GM12878 (cell line): ENCODE data around the gene CWC22. TPM values are rescaled to one million over a fixed set of nuclear protein-coding genes. Genes with fewer than 3 reads are reported as not detected.

Source experiments
- ATAC-seq: fragments of 200-7000 bp; cut with Tn5 transposase; 3 replicates; pipeline ENCODE4 v1.9.1; 2020; ENCODE audit warnings: mild to moderate bottlenecking, moderate library complexity
- BruUV-seq: library from RNA; stranded (reverse); fragments of 400-500 nt; replicated peaks from 2 replicates; lab custom pipeline; 2021; lab: Mats Ljungman, UMichigan
- CTCF ChIA-PET: fragments of 300-600 bp; sonication (Branson Sonifier 250); formaldehyde crosslinking; extraction: SDS; loops from one replicate; lab custom pipeline; 2021; ENCODE audit warnings: inconsistent platforms; lab: Yijun Ruan, JAX
- POLR2A ChIA-PET: fragments of 350-600 bp; formaldehyde crosslinking; extraction: SDS; loops from one replicate; lab custom pipeline; 2021; ENCODE audit warnings: inconsistent platforms; lab: Charles Lee
- RAD21 ChIA-PET: fragments of 300-600 bp; sonication (Branson Sonifier 250); formaldehyde crosslinking; loops from one replicate; lab custom pipeline; 2023; ENCODE audit warnings: antibody characterized with exemption; ENCODE audit not compliant: unreplicated experiment; lab: Charles Lee
- SMC1A ChIA-PET: fragments of 300-600 bp; sonication (Branson Sonifier 250); formaldehyde crosslinking; loops from one replicate; lab custom pipeline; 2023; ENCODE audit not compliant: unreplicated experiment, uncharacterized antibody; lab: Charles Lee
- DNase-seq: peaks from one replicate; pipeline ENCODE4 v3.0.0-alpha.2; 2011; ENCODE audit warnings: low read depth, low spot score
- FAIRE-seq: peaks from 3 replicates; lab custom pipeline; 2011; peaks lifted over from hg19 to GRCh38; lab: Jason Lieb, UNC
- H2AFZ ChIP-seq: 2 replicates; pipeline ENCODE4 v1.6.0; 2011; ENCODE audit warnings: low read depth, low read length, control low read depth; ENCODE audit not compliant: control insufficient read depth
- H3K27ac ChIP-seq: 2 replicates; pipeline ENCODE4 v1.5.1; 2011; ENCODE audit warnings: control low read depth; ENCODE audit not compliant: control insufficient read depth, insufficient read depth
- H3K27me3 ChIP-seq, 2 experiments: replicated peaks in 1 of 2; 2 replicates each; pipeline versions ENCODE4 v1.6.0 to v1.6.1; 2011; ENCODE audit warnings: low read length in 1 of 2; ENCODE audit not compliant: control insufficient read depth in 2 of 2, insufficient read depth in 2 of 2
- H3K36me3 ChIP-seq, 2 experiments: 2 replicates each; pipeline ENCODE4 v1.5.1; 2011; ENCODE audit warnings: low read length in 1 of 2; ENCODE audit not compliant: control insufficient read depth in 2 of 2, insufficient read depth in 2 of 2
- H3K4me1 ChIP-seq: 2 replicates; pipeline ENCODE4 v1.6.1; 2011; ENCODE audit warnings: mild to moderate bottlenecking, low read length, moderate library complexity, mixed read lengths; ENCODE audit not compliant: control insufficient read depth, insufficient read depth
- H3K4me2 ChIP-seq: 2 replicates; pipeline ENCODE4 v1.6.0; 2011; ENCODE audit warnings: control low read depth; ENCODE audit not compliant: control insufficient read depth, insufficient read depth
- H3K4me3 ChIP-seq: fragments of 200-600 bp; sonication (generic); 2 replicates; pipeline ENCODE4 v1.5.1; 2016
- H3K79me2 ChIP-seq: 2 replicates; pipeline ENCODE4 v1.6.0; 2011; ENCODE audit warnings: low read length; ENCODE audit not compliant: control insufficient read depth, insufficient read depth
- H3K9ac ChIP-seq: 2 replicates; pipeline ENCODE4 v1.8.0; 2011; ENCODE audit warnings: low read length, control low read depth, mixed read lengths; ENCODE audit not compliant: control insufficient read depth, insufficient read depth
- H3K9me3 ChIP-seq: replicated peaks from 3 replicates; pipeline ENCODE4 v1.5.1; 2011; ENCODE audit warnings: mild to moderate bottlenecking, low read length; ENCODE audit not compliant: control insufficient read depth, insufficient read depth
- H4K20me1 ChIP-seq: 2 replicates; pipeline ENCODE4 v1.6.0; 2011; ENCODE audit not compliant: control insufficient read depth, insufficient read depth
- BCL3 ChIP-seq: IDR thresholded peaks from 2 replicates; pipeline ENCODE4 v1.6.1; 2011; ENCODE audit warnings: borderline replicate concordance, low read depth, mild to moderate bottlenecking, moderate library complexity, low read length; ENCODE audit not compliant: insufficient read depth, poor library complexity, severe bottlenecking
- CEBPB ChIP-seq, 2 experiments: fragments of 150-350 bp in 1 of 2; IDR thresholded peaks; 2 replicates each; pipeline ENCODE4 v1.6.1; 2012 to 2014; ENCODE audit warnings: low read depth in 2 of 2, low read length in 2 of 2, borderline replicate concordance in 1 of 2, inconsistent platforms in 1 of 2
- CUX1 ChIP-seq: IDR thresholded peaks from 2 replicates; pipeline ENCODE4 v1.6.1; 2012; ENCODE audit warnings: improper control_type of control experiment, low read depth, low read length; ENCODE audit not compliant: insufficient replicate concordance
- MLLT1 ChIP-seq: fragments of 450-650 bp; IDR thresholded peaks from 2 replicates; pipeline ENCODE4 v1.6.1; 2016; ENCODE audit warnings: mild to moderate bottlenecking
- MYC ChIP-seq: IDR thresholded peaks from 2 replicates; pipeline ENCODE4 v1.6.1; 2011; ENCODE audit warnings: mild to moderate bottlenecking, low read length, moderate library complexity, inconsistent platforms; ENCODE audit not compliant: insufficient read depth, insufficient replicate concordance, insufficient read length, severe bottlenecking
- PRDM15 ChIP-seq: fragments of 450-650 bp; formaldehyde crosslinking; IDR thresholded peaks from 2 replicates; pipeline ENCODE4 v1.4.0; 2020; ENCODE audit warnings: mild to moderate bottlenecking, moderate library complexity
- RBBP5 ChIP-seq: fragments of 200-600 bp; sonication (generic); conservative IDR thresholded peaks from 2 replicates; pipeline ENCODE4 v1.6.1; 2016
- ZNF24 ChIP-seq: fragments of 450-650 bp; IDR thresholded peaks from 2 replicates; pipeline ENCODE4 v1.6.1; 2017; ENCODE audit warnings: antibody characterized with exemption, mild to moderate bottlenecking
- WGBS: methylation state at CpG from one replicate; pipeline ENCODE4 v1.1.6; 2016; ENCODE audit warnings: low lambda C conversion rate; ENCODE audit not compliant: insufficient replicate concordance, insufficient coverage; ENCODE audit errors: missing lambda C conversion rate; 5-methylcytosine and 5-hydroxymethylcytosine counted together
- in situ Hi-C: fragments of 300-500 bp; cut with MboI; formaldehyde crosslinking; loops from 9 replicates; pipeline ENCODE4 v1.14.3; 2018; ENCODE audit warnings: mixed read lengths
- intact Hi-C: fragments of 100-400 bp; cut with micrococcal nuclease; formaldehyde crosslinking; loops from one replicate; pipeline ENCODE4 v1.14.2; 2022; ENCODE audit not compliant: unreplicated experiment
- polyA plus RNA-seq, 11 experiments: library from polyadenylated mRNA; depleted of rRNA in 4 of 11; unstranded in 6 of 11; stranded (reverse) in 5 of 11; fragments of >200 nt; fragmentation: Nextera tagmentation in 4 of 11; fragmentation: Illumina TruSeq in 1 of 11; extraction: Ambion mirVana in 4 of 11; extraction: Trizol in 1 of 11; gene quantifications; 1 replicate in 1 of 11; 2 replicates in 10 of 11; pipeline versions ENCODE4 v1.2.1 to v1.2.3, GENCODE V29; 2011 to 2016; ENCODE audit warnings: inconsistent platforms in 2 of 11, missing spikeins in 2 of 11, low read depth in 1 of 11
- total RNA-seq, 4 experiments: library from RNA; depleted of rRNA in 3 of 4; stranded (reverse); fragments of >200 nt in 3 of 4; fragmentation: Illumina TruSeq in 1 of 4; extraction: Trizol in 1 of 4; gene quantifications; 2 replicates each; pipeline versions ENCODE4 v1.2.1 to v1.2.3, GENCODE V29; 2013 to 2021

CWC22 gene
- total and polyA plus RNA-seq, 10 of the 15 experiments (the other 5 are each of a cell fraction or from before 2014, with no cell fraction given): 8.2 to 38.5 (median 26.3) TPM

GRCh38 chr2:179938026-179938425, 69.1 kb downstream of the CWC22 start:
- Histone ChIP-seq H3K4me2 (no peak overlapping the region), H3K4me1 (no peaks in the 10 kb centered on the region), H3K36me3 (0 out of 4 replicates have a peak, but pooled peaks cover 0 to 2% of the 10 kb centered on the region in 2 experiments), H3K27me3 (no peaks in the 10 kb centered on the region), H3K4me3 (no peak overlapping the region), H3K27ac (no peak overlapping the region), H2AFZ (no peak overlapping the region), H3K79me2 (no peaks in the 10 kb centered on the region), H3K9ac (no peak overlapping the region), H4K20me1 (no peaks in the 10 kb centered on the region), H3K9me3 (no peaks in the 10 kb centered on the region; the same call in 2 of the 3 replicates)
- no TSS peak for BruUV-seq
- CTCF ChIA-PET: interaction anchor here (0.6 kb wide), 1 partner anchor 14 kb away, joined by 3 read pairs; no protein-coding TSS in a partner anchor
- FAIRE-seq (no peak), DNase-seq (no peak), ATAC-seq (no peak)
- RAD21 ChIA-PET: no interaction called here
- POLR2A ChIA-PET: no interaction called here
- SMC1A ChIA-PET: no interaction called here
- 23% methylated on average over 2 of the region's 2 CpGs for WGBS
- intact Hi-C loops (no loop called here), in situ Hi-C loops (no loop called here)
- no peak for TF ChIP-seq ZNF24
- TF ChIP-seq CUX1: no peak
- TF ChIP-seq RBBP5: no peak
- TF ChIP-seq BCL3: no peak
- no peak for TF ChIP-seq MLLT1
- TF ChIP-seq MYC: no peak
- no peak for TF ChIP-seq CEBPB (IDR thresholded peaks at IDR 0.05; ENCODE audit: borderline replicate concordance in 1 of 2, low read depth in 2 of 2, low read length in 2 of 2)
- no peak for TF ChIP-seq PRDM15
